Tibial artery (tissue), 4 donors: Measurements from ENCODE around the gene PTPRD.

Experiments
- DNase-seq, 2 donors: peaks; one replicate each; pipeline ENCODE4 v3.0.0-alpha.2; 2019
- H3K27ac ChIP-seq, 2 donors: fragments of 200-600 bp; sonication (generic) in 1 of 2; 1 replicate in 1 of 2; 2 replicates in 1 of 2; pipeline ENCODE4 v1.5.1; 2018 to 2019; ENCODE audit warnings: mild to moderate bottlenecking in 1 of 2
- H3K27me3 ChIP-seq, 2 donors: fragments of 200-600 bp; sonication (generic) in 1 of 2; one replicate each; pipeline versions ENCODE4 v1.5.1 to v1.6.0; 2016 to 2019
- H3K36me3 ChIP-seq, 3 donors: fragments of 200-600 bp; sonication (generic) in 2 of 3; one replicate each; pipeline ENCODE4 v1.5.1; 2016 to 2019; ENCODE audit warnings: mild to moderate bottlenecking in 2 of 3
- H3K4me1 ChIP-seq, 4 donors: fragments of 200-600 bp; sonication (generic) in 2 of 4; 1 replicate in 3 of 4; 2 replicates in 1 of 4; pipeline ENCODE4 v1.5.1; 2016 to 2019
- H3K4me3 ChIP-seq, 2 donors: fragments of 200-600 bp; sonication (generic) in 1 of 2; 1 replicate in 1 of 2; 2 replicates in 1 of 2; pipeline ENCODE4 v1.5.1; 2018 to 2019; ENCODE audit warnings: mild to moderate bottlenecking in 2 of 2
- H3K9me3 ChIP-seq, 3 donors: fragments of 200-600 bp; sonication (generic) in 1 of 3; one replicate each; pipeline ENCODE4 v1.5.1; 2016 to 2019
- CTCF ChIP-seq, 2 experiments: fragments of 200-600 bp in 1 of 2; fragments of 450-650 bp in 1 of 2; IDR thresholded peaks; one replicate each; pipeline ENCODE4 v1.5.1; 2017 to 2019; ENCODE audit warnings: antibody characterized with exemption in 2 of 2, mild to moderate bottlenecking in 1 of 2, moderate library complexity in 1 of 2
- intact Hi-C: fragments of 100-400 bp; cut with DNase I; formaldehyde crosslinking; loops from one replicate; pipeline ENCODE4 v1.15.0; 2023; ENCODE audit warnings: low total_unique reads

Gene PTPRD

DNA sequence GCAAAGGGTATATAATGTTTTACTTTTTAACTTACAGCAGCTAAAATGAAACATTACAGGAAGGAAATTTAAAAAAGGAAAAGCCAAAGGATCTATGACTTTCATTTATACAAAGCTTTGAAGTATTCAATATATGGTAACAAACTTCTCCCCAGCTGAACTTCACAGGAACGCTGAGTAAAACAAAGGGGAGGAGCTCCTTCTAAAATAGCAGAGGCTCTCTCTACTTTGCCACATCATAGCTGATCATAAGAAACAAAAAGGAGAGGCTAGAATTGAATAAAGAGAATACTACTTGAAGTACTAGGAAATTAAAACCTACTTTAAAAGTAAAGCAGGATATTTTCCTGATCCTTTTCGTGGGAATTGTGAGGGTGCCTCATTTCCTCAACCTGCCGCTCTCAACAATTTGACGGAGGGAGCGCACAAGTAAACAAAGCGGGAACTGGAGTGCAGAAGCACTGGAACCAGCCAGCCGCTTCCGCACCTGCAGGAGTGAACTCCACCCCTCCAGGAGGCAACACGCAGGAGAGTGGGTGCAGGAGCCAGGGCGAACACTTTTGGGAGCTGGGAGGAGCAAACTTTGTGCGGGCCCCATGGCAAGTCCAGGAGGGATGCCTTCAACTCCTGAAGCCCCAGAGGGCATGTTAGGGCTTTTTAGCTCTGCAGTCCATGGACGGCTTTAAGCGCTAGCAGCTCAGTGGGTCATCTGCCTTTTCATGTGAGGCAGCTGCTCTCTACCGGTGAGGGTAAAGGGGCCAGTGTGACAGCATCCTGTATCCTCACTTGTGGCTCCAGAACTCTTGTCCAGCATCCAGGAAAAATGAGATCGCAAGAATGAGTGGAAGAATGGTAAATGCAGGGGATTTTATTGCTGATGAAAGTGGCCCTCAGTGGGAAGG, 757.4 kb downstream of the PTPRD start:
- DNase-seq = no peak
- H3K27ac ChIP-seq = no peak overlapping the region
- intact Hi-C loops = no loop called here
- H3K4me1 ChIP-seq = no peaks in the 10 kb centered on the region
- no peaks in the 10 kb centered on the region for H3K36me3 ChIP-seq
- no peak for TF ChIP-seq CTCF (IDR thresholded peaks at IDR 0.05)
- no peak overlapping the region for H3K4me3 ChIP-seq
- no peaks in the 10 kb centered on the region for H3K9me3 ChIP-seq
- no peaks in the 10 kb centered on the region for H3K27me3 ChIP-seq

DNA sequence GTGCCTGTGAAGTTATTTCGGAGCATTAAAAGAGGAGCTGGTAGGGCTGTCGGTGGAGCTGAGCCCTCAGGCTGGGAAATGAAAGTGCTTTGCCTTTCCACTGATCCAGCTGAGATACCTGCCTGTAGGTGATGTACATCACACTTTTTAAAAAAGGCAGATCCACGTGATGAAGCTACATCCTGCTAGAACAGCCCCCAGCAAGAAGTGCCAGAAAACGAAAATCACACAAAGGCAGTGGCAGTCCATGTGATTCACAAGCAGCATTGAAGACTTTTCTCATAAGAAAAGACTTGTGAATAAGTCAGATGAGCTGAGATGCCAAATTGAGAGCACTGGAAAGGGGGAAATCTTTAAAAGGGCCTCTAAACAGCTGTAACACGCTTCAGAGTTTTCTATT, 765.1 kb downstream of the PTPRD start:
- Histone ChIP-seq H3K27me3 (no peaks in the 10 kb centered on the region), H3K36me3 (no peaks in the 10 kb centered on the region), H3K9me3 (no peaks in the 10 kb centered on the region), H3K27ac (no peak overlapping the region), H3K4me1 (no peaks in the 10 kb centered on the region), H3K4me3 (no peak overlapping the region)
- no peak for TF ChIP-seq CTCF (IDR thresholded peaks at IDR 0.05)
- no peak for DNase-seq
- intact Hi-C loops = no loop called here

GRCh38 chr9:9846557-9846956, 766.2 kb downstream of the PTPRD start:
- no peaks in the 10 kb centered on the region for H3K27me3 ChIP-seq
- no peaks in the 10 kb centered on the region for H3K9me3 ChIP-seq
- H3K4me3 ChIP-seq = no peak overlapping the region
- DNase-seq = no peak
- no peaks in the 10 kb centered on the region for H3K4me1 ChIP-seq
- H3K36me3 ChIP-seq = no peaks in the 10 kb centered on the region
- no peak for TF ChIP-seq CTCF (IDR thresholded peaks at IDR 0.05)
- intact Hi-C loops = no loop called here
- H3K27ac ChIP-seq = no peak overlapping the region

GRCh38 chr9:9820436-9820835, 792.4 kb downstream of the PTPRD start:
- DNase-seq = no peak
- Histone ChIP-seq H3K4me1 (no peaks in the 10 kb centered on the region), H3K36me3 (no peaks in the 10 kb centered on the region), H3K27ac (no peak overlapping the region), H3K9me3 (no peaks in the 10 kb centered on the region), H3K4me3 (no peak overlapping the region), H3K27me3 (no peaks in the 10 kb centered on the region)
- TF ChIP-seq CTCF (IDR thresholded peaks at IDR 0.05) = no peak
- intact Hi-C loops = no loop called here

- H3K4me3 ChIP-seq = no peak overlapping the region
- no peak for DNase-seq
- no peaks in the 10 kb centered on the region for H3K9me3 ChIP-seq
- H3K27ac ChIP-seq = no peak overlapping the region
- no peaks in the 10 kb centered on the region for H3K4me1 ChIP-seq
- intact Hi-C loops = no loop called here
- TF ChIP-seq CTCF (IDR thresholded peaks at IDR 0.05) = no peak
- no peaks in the 10 kb centered on the region for H3K36me3 ChIP-seq
- no peaks in the 10 kb centered on the region for H3K27me3 ChIP-seq
These were observed 792.9 kb downstream of the PTPRD start for GRCh38 chr9:9819886-9820285.
